ENCODE measurements around the gene PCDHGB2. TPM values are rescaled to one million over a fixed set of nuclear protein-coding genes. Genes with fewer than 3 reads are reported as not detected.

Gene PCDHGB2
- total and polyA plus RNA-seq, 2 of the 8 experiments (the other 6 are each of a cell fraction or from before 2014, with no cell fraction given) = 1.9 to 2.9 TPM

DNA sequence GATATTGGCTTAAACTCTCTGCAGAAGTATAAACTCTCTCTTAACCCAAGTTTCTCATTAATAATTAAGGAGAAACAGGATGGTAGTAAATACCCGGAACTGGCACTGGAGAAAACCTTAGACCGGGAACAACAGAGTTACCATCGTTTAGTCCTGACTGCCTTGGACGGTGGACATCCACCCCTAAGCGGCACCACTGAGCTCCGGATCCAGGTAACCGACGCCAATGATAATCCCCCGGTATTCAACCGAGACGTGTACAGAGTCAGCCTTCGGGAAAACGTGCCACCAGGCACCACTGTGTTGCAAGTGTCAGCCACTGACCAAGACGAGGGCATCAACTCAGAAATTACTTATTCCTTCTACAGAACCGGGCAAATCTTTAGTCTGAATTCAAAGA is 38.8 kb downstream of the PCDHGB2 start:
- no peak overlapping the region for H3K14ac ChIP-seq (ENCODE audit: insufficient read length)
- no peak overlapping the region for H2AFZ ChIP-seq (ENCODE audit: low read length)
- H3K4me1 ChIP-seq (replicated peaks in 1 of 4; ENCODE audit: control insufficient read depth in 3 of 4, insufficient read depth in 4 of 4, low read length in 3 of 4) = no peaks in the 10 kb centered on the region
- H2BK5ac ChIP-seq (ENCODE audit: low read depth, low read length) = no peak overlapping the region
- no peak overlapping the region for H3K27ac ChIP-seq (ENCODE audit: low read depth, low read length)
- H2BK12ac ChIP-seq (ENCODE audit: low read depth, low read length) = no peak overlapping the region
- ChIA-PET POLR2A (ENCODE audit: partially characterized antibody) (no interaction called here), CTCF (ENCODE audit: partially characterized antibody) (interaction anchor here (1.3 to 4.0 kb wide), 11 partner anchors 8 to 175 kb away, joined by 3 to 34 read pairs (median 9); partner anchors contain the start of genes PCDHB15, PCDHGA10, PCDHGA4 and PCDHGB3)
- H2BK20ac ChIP-seq (ENCODE audit: low read length) = no peak overlapping the region
- DNase-seq (ENCODE audit: low read depth in 1 of 2, low spot score in 2 of 2) = no peak
- no peak overlapping the region for H4K91ac ChIP-seq (replicated peaks; ENCODE audit: insufficient read length, low read length)
- H3K18ac ChIP-seq (ENCODE audit: extremely low read depth, low read length) = no peak overlapping the region
- no peak overlapping the region for H3K4me2 ChIP-seq (ENCODE audit: insufficient read depth in 1 of 2, low read depth in 2 of 2, low read length in 2 of 2)
- H3K79me2 ChIP-seq (ENCODE audit: control insufficient read depth in 1 of 2, insufficient read depth in 2 of 2, low read length in 2 of 2) = no peaks in the 10 kb centered on the region
- no peak overlapping the region for H3K56ac ChIP-seq (replicated peaks; ENCODE audit: insufficient read length, low read depth, low read length)
- no peak overlapping the region for H4K5ac ChIP-seq (ENCODE audit: insufficient read length, low read depth, low read length)
- H3K36me3 ChIP-seq (ENCODE audit: control insufficient read depth in 2 of 4, insufficient read depth in 4 of 4, low read length in 3 of 4) = peaks cover 0 to 12% (median under 1%) of the 10 kb centered on the region in 4 experiments; a peak in 2 of 8 replicates
- no peaks in the 10 kb centered on the region for H3K23me2 ChIP-seq (ENCODE audit: low read depth, low read length)
- H3K23ac ChIP-seq (ENCODE audit: insufficient read length) = no peak overlapping the region
- H3K4ac ChIP-seq (replicated peaks; ENCODE audit: insufficient read length, low read depth, low read length) = no peak overlapping the region
- H2AK5ac ChIP-seq (ENCODE audit: low read depth, low read length) = no peak overlapping the region
- no peak overlapping the region for H2BK15ac ChIP-seq (ENCODE audit: low read length)
- H4K8ac ChIP-seq (ENCODE audit: extremely low read depth, insufficient read depth, low read length) = no peak overlapping the region
- H4K20me1 ChIP-seq (replicated peaks in 1 of 2; ENCODE audit: control insufficient read depth in 1 of 2, insufficient read depth in 2 of 2, low read length in 2 of 2) = no peaks in the 10 kb centered on the region
- WGBS, 2 experiments (ENCODE audit: extremely low coverage in 1 of 2, insufficient coverage in 1 of 2, insufficient read length in 1 of 2, insufficient replicate concordance in 2 of 2, low coverage in 1 of 2, low lambda C conversion rate in 2 of 2, missing lambda C conversion rate in 1 of 2) = 91% methylated on average over 15 of the region's 15 CpGs; no CpG with 5 or more reads in 1 of the 2 experiments
- H3K27me3 ChIP-seq (replicated peaks in 1 of 4; ENCODE audit: control insufficient read depth in 3 of 4, extremely low read depth in 1 of 4, insufficient read depth in 3 of 4, low read length in 3 of 4) = no peaks in the 10 kb centered on the region
- H3K79me1 ChIP-seq (ENCODE audit: low read depth, low read length) = no peaks in the 10 kb centered on the region
- no peak overlapping the region for H2BK120ac ChIP-seq (replicated peaks; ENCODE audit: low read depth, low read length)
- H3K9me3 ChIP-seq (ENCODE audit: insufficient read depth in 2 of 2, low read depth in 1 of 2, low read length in 1 of 2) = peaks cover 45 to 56% of the 10 kb centered on the region in 2 experiments
- no peak overlapping the region for H3K9ac ChIP-seq (replicated peaks in 1 of 4; ENCODE audit: extremely low read depth in 1 of 4, low read depth in 3 of 4, low read length in 3 of 4)
- no peak for FAIRE-seq
- H3K4me3 ChIP-seq (ENCODE audit: extremely low read depth in 1 of 4, insufficient read depth in 2 of 4, low read depth in 3 of 4, low read length in 4 of 4) = no peak overlapping the region
- TF ChIP-seq CHD2 (IDR thresholded peaks at IDR 0.05; ENCODE audit: low read length) (no peak), PHF8 (conservative IDR thresholded peaks at IDR 0.05; ENCODE audit: low read depth, low read length) (no peak), CBX8 (IDR thresholded peaks at IDR 0.05; ENCODE audit: borderline replicate concordance, low read depth, low read length) (no peak), SIN3A (conservative IDR thresholded peaks at IDR 0.05 in 1 of 2, IDR thresholded peaks at IDR 0.05 in 1 of 2; ENCODE audit: low read depth in 1 of 2, low read length in 2 of 2) (no peak), TBP (IDR thresholded peaks at IDR 0.05; ENCODE audit: low read depth, low read length) (no peak), SIRT6 (IDR thresholded peaks at IDR 0.05; ENCODE audit: low read length) (no peak), CEBPB (IDR thresholded peaks at IDR 0.05; ENCODE audit: low read depth, low read length) (no peak), YY1 (IDR thresholded peaks at IDR 0.05; ENCODE audit: low read depth, low read length) (no peak), SUZ12 (IDR thresholded peaks at IDR 0.05; ENCODE audit: low read length) (no peak), KDM4A (IDR thresholded peaks at IDR 0.05; ENCODE audit: low read depth, low read length, severe bottlenecking) (no peak), EGR1 (IDR thresholded peaks at IDR 0.05; ENCODE audit: borderline replicate concordance, low read depth, low read length) (no peak)
- TF ChIP-seq, protein P1, sequence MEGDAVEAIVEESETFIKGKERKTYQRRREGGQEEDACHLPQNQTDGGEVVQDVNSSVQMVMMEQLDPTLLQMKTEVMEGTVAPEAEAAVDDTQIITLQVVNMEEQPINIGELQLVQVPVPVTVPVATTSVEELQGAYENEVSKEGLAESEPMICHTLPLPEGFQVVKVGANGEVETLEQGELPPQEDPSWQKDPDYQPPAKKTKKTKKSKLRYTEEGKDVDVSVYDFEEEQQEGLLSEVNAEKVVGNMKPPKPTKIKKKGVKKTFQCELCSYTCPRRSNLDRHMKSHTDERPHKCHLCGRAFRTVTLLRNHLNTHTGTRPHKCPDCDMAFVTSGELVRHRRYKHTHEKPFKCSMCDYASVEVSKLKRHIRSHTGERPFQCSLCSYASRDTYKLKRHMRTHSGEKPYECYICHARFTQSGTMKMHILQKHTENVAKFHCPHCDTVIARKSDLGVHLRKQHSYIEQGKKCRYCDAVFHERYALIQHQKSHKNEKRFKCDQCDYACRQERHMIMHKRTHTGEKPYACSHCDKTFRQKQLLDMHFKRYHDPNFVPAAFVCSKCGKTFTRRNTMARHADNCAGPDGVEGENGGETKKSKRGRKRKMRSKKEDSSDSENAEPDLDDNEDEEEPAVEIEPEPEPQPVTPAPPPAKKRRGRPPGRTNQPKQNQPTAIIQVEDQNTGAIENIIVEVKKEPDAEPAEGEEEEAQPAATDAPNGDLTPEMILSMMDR (IDR thresholded peaks at IDR 0.05; ENCODE audit: control extremely low read depth in 1 of 3, insufficient read depth in 1 of 3, low read depth in 1 of 3, low read length in 3 of 3) = no peak

Data from H1 (cell line).